ENCODE data around the gene ANKHD1. TPM values are rescaled to one million over a fixed set of nuclear protein-coding genes. Genes with fewer than 3 reads are reported as not detected.

ANKHD1 gene
- total RNA-seq (56.8 and 74.5 TPM in 2 replicates), polyA plus RNA-seq (45.4 and 45.7 TPM in 2 replicates), polyA minus RNA-seq (ENCODE audit: low replicate concordance) (73.2 and 79.3 TPM in 2 replicates)
- 37.7 and 40.3 TPM in 2 replicates for polyA plus RNA-seq (2012)

DNA sequence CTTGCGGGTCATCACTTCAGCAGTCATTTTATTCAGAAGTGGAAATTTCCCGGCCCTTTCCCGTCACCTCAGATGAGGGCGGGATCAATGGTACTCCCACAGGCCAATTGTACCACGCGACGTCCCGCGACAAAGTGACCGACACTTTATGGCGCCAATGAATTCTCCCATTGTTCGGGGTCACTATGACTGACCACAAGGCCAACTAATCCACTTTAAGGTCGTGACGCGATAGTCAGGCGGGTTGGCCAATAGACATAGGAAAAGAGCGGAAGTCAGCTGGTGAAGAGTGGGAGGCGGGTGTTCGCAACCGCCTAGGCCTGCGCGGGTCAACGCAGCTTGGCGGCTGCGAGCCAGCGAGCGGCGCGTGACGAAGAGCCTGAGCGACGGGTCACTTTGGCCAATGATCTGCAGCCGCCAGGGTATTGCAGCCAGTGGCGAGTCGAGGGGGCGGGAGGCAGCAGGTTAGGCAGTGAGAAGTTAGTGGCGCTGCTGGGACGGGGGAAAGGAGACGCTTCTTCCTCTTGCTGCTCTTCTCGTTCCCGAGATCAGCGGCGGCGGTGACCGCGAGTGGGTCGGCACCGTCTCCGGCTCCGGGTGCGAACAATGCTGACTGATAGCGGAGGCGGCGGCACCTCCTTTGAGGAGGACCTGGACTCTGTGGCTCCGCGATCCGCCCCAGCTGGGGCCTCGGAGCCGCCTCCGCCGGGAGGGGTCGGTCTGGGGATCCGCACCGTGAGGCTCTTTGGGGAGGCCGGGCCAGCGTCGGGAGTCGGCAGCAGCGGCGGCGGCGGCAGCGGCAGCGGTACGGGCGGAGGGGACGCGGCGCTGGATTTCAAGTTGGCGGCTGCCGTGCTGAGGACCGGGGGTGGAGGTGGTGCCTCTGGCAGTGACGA, at the start of gene ANKHD1:
ANKHD1 (plus strand) TSS at position 472 of the 896 bp plus-strand sequence; CDS start at position 607, 135 bp downstream.
- Histone ChIP-seq H3K79me2 (ENCODE audit: control insufficient read depth, insufficient read depth, low read length) (peaks cover 49% of the 10 kb centered on the region), H3K4me1 (ENCODE audit: control insufficient read depth, extremely low read depth, insufficient read depth, low read length) (peaks cover 2% of the 10 kb centered on the region), H3K4me3 (replicated peaks in 1 of 4; ENCODE audit: control extremely low read depth in 1 of 4, insufficient read depth in 1 of 4, low read depth in 3 of 4, low read length in 4 of 4) (peak within 1 kb of the TSS; percentile 82 to 99 (median 98)), H4K20me1 (ENCODE audit: control insufficient read depth, extremely low read depth, insufficient read depth, low read length) (no peaks in the 10 kb centered on the region), H3K27me3 (ENCODE audit: control insufficient read depth, insufficient read depth, low read length) (no peaks in the 10 kb centered on the region), H3K36me3 (ENCODE audit: control insufficient read depth, insufficient read depth, low read length) (no peaks in the 10 kb centered on the region), H3K9me3 (ENCODE audit: control insufficient read depth, insufficient read depth, low read depth, low read length) (no peaks in the 10 kb centered on the region), H2AFZ (ENCODE audit: low read length) (peak within 1 kb of the TSS; percentile 99), H3K27ac (ENCODE audit: insufficient read depth, low read length) (peak within 1 kb of the TSS; percentile 87), H3K9ac (ENCODE audit: insufficient read depth, low read length) (peak within 1 kb of the TSS; percentile 93), H3K4me2 (ENCODE audit: extremely low read depth, insufficient read depth, low read length) (peak within 1 kb of the TSS; percentile 97)
- TF ChIP-seq CTCF (conservative IDR thresholded peaks at IDR 0.05 in 1 of 2, IDR thresholded peaks at IDR 0.05 in 1 of 2; ENCODE audit: low read depth in 1 of 2, low read length in 2 of 2) (no peak), EZH2 (IDR thresholded peaks at IDR 0.05; ENCODE audit: low read length, missing control alignments) (no peak)
- peak; percentile 100 for DNase-seq (ENCODE audit: low read depth in 2 of 2)

GRCh38 chr5:140355546-140355945, 46.1 kb upstream of the ANKHD1 start:
- H3K36me3 ChIP-seq (ENCODE audit: control insufficient read depth, insufficient read depth, low read length), result no peaks in the 10 kb centered on the region
- H3K9ac ChIP-seq (ENCODE audit: insufficient read depth, low read length), result no peak overlapping the region
- H3K4me1 ChIP-seq (ENCODE audit: control insufficient read depth, extremely low read depth, insufficient read depth, low read length), result peaks cover 5% of the 10 kb centered on the region
- H3K9me3 ChIP-seq (ENCODE audit: control insufficient read depth, insufficient read depth, low read depth, low read length), result no peaks in the 10 kb centered on the region
- H4K20me1 ChIP-seq (ENCODE audit: control insufficient read depth, extremely low read depth, insufficient read depth, low read length), result no peaks in the 10 kb centered on the region
- no peak overlapping the region for H3K4me2 ChIP-seq (ENCODE audit: extremely low read depth, insufficient read depth, low read length)
- no peak for DNase-seq (ENCODE audit: low read depth in 2 of 2)
- H3K79me2 ChIP-seq (ENCODE audit: control insufficient read depth, insufficient read depth, low read length), result no peaks in the 10 kb centered on the region
- no peaks in the 10 kb centered on the region for H3K27me3 ChIP-seq (ENCODE audit: control insufficient read depth, insufficient read depth, low read length)
- H3K4me3 ChIP-seq (replicated peaks in 1 of 4; ENCODE audit: control extremely low read depth in 1 of 4, insufficient read depth in 1 of 4, low read depth in 3 of 4, low read length in 4 of 4), result no peak overlapping the region
- no peak overlapping the region for H3K27ac ChIP-seq (ENCODE audit: insufficient read depth, low read length)
- no peak for TF ChIP-seq CTCF (conservative IDR thresholded peaks at IDR 0.05 in 1 of 2, IDR thresholded peaks at IDR 0.05 in 1 of 2; ENCODE audit: low read depth in 1 of 2, low read length in 2 of 2)
- TF ChIP-seq EZH2 (IDR thresholded peaks at IDR 0.05; ENCODE audit: low read length, missing control alignments), result no peak
- H2AFZ ChIP-seq (ENCODE audit: low read length), result no peak overlapping the region

DNA sequence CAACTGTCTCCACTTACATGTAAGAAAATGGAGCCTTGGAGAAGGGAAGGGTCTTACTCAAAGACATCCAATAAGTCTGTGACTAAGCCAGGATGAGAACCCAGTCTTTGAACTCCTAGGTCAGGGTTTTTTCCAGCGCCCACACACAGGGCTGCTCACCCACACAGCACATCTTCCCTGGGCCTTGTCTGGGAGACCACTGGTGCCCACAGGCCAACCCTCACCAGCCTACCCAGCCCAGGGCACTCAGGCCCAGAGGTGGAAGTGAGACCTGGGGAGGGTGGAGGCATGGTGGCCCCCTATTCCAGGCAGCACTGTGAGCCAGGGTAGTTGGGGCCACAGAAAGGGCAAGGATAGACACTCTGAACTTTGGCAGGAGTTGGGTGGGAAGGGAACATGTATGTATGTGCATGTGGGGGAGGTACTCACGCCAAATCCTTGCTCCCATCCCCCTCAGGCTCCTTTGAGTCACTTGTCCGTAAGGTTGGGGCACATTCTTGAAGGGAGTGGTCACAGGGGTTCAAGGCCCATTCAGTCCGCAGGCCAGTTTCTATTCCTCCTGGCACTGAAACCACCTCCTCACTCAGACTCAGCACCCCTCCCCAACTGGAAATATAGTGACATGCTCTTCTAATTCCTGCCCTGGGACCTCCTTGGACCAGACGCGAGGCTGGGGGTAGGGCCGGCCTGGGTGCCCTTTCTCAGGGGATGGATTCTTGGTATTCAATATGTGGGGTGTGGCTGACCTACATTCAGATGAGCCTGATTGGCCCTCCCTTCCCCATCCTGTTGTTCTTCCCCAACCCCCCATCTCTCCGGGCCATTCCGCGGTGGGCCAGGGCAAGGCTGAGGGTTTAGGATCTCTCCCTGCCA, 44.5 kb upstream of the ANKHD1 start:
- H3K9me3 ChIP-seq (ENCODE audit: control insufficient read depth, insufficient read depth, low read depth, low read length), result no peaks in the 10 kb centered on the region
- no peak overlapping the region for H3K9ac ChIP-seq (ENCODE audit: insufficient read depth, low read length)
- no peak for TF ChIP-seq CTCF (conservative IDR thresholded peaks at IDR 0.05 in 1 of 2, IDR thresholded peaks at IDR 0.05 in 1 of 2; ENCODE audit: low read depth in 1 of 2, low read length in 2 of 2)
- no peaks in the 10 kb centered on the region for H4K20me1 ChIP-seq (ENCODE audit: control insufficient read depth, extremely low read depth, insufficient read depth, low read length)
- H3K4me3 ChIP-seq (replicated peaks in 1 of 4; ENCODE audit: control extremely low read depth in 1 of 4, insufficient read depth in 1 of 4, low read depth in 3 of 4, low read length in 4 of 4), result no peak overlapping the region
- DNase-seq (ENCODE audit: low read depth in 2 of 2), result no peak
- H3K4me1 ChIP-seq (ENCODE audit: control insufficient read depth, extremely low read depth, insufficient read depth, low read length), result peaks cover 5% of the 10 kb centered on the region
- H3K27ac ChIP-seq (ENCODE audit: insufficient read depth, low read length), result no peak overlapping the region
- H2AFZ ChIP-seq (ENCODE audit: low read length), result peak overlapping the region; percentile 83
- H3K79me2 ChIP-seq (ENCODE audit: control insufficient read depth, insufficient read depth, low read length), result no peaks in the 10 kb centered on the region
- H3K4me2 ChIP-seq (ENCODE audit: extremely low read depth, insufficient read depth, low read length), result peak overlapping the region; percentile 88
- no peaks in the 10 kb centered on the region for H3K27me3 ChIP-seq (ENCODE audit: control insufficient read depth, insufficient read depth, low read length)
- no peaks in the 10 kb centered on the region for H3K36me3 ChIP-seq (ENCODE audit: control insufficient read depth, insufficient read depth, low read length)

All from fibroblast of lung (primary cell).